22Rv1 (cell line): ENCODE data around the gene BRD7.

Experiments
- H3K27ac ChIP-seq: fragments of 450-650 bp; 2 replicates; pipeline ENCODE4 v1.5.1; 2017
- ZFX ChIP-seq: fragments of 450-650 bp; IDR thresholded peaks from 2 replicates; pipeline ENCODE4 v1.6.1; 2017; ENCODE audit warnings: antibody characterized with exemption, borderline replicate concordance
- TF ChIP-seq, protein P1 (sequence below): fragments of 450-650 bp; IDR thresholded peaks from 2 replicates; pipeline ENCODE4 v1.5.1; 2017; ENCODE audit warnings: mild to moderate bottlenecking

The BRD7 gene

DNA sequence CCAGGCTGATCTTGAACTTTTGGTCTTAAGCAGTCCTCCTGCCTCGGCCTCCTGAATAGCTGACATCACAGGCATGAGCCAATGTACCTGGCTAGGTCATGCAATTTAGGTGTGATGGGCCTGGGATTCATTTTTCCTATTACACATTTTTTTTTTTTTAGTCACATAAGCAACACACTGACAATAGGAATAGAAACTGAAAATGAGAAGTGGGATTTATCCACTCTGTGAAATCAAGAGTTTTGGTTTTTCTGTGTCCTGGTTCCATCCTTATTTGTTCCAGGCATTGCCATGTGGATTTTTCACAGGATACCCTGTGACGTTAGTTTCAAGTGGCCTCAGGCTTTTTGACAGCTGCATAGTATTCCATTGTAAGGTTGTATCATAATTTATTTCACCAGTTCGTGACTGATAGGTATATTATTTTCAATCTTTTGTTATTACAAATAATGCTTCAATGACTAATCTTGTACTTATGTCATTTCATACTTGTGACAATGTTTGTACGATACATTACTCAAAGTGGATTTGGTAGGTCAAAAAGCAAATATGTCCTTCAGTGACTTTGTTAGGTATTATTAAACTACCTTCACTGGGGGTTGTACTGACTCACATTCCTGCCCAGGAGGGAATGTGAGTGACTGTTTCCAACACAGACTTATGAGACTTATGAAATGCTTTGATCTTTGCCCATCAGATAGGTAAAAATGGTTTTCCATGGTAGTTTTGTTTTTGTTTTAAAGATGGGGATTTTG lies 91.8 kb downstream of the BRD7 start:
- TF ChIP-seq, protein P1, sequence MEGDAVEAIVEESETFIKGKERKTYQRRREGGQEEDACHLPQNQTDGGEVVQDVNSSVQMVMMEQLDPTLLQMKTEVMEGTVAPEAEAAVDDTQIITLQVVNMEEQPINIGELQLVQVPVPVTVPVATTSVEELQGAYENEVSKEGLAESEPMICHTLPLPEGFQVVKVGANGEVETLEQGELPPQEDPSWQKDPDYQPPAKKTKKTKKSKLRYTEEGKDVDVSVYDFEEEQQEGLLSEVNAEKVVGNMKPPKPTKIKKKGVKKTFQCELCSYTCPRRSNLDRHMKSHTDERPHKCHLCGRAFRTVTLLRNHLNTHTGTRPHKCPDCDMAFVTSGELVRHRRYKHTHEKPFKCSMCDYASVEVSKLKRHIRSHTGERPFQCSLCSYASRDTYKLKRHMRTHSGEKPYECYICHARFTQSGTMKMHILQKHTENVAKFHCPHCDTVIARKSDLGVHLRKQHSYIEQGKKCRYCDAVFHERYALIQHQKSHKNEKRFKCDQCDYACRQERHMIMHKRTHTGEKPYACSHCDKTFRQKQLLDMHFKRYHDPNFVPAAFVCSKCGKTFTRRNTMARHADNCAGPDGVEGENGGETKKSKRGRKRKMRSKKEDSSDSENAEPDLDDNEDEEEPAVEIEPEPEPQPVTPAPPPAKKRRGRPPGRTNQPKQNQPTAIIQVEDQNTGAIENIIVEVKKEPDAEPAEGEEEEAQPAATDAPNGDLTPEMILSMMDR, result no peak
- TF ChIP-seq ZFX, result no peak
- H3K27ac ChIP-seq, result no peak overlapping the region

DNA sequence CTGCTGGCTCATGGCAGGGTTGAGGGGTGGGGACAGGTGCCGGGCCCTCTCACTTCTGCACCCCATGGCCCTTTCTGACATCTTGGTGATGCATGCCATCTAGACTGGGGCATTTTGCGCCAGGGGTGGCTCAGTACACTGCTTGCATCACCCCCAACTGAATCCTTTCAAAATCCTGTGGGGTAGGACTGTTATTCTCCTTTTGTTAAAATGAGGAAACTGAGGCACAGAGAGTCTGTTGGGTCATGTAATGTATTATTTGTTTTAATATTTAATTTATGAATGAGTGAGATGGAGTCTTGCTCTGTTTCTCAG lies 92.5 kb downstream of the BRD7 start:
- TF ChIP-seq, protein P1, result no peak
- no peak for TF ChIP-seq ZFX
- H3K27ac ChIP-seq, result no peak overlapping the region

DNA sequence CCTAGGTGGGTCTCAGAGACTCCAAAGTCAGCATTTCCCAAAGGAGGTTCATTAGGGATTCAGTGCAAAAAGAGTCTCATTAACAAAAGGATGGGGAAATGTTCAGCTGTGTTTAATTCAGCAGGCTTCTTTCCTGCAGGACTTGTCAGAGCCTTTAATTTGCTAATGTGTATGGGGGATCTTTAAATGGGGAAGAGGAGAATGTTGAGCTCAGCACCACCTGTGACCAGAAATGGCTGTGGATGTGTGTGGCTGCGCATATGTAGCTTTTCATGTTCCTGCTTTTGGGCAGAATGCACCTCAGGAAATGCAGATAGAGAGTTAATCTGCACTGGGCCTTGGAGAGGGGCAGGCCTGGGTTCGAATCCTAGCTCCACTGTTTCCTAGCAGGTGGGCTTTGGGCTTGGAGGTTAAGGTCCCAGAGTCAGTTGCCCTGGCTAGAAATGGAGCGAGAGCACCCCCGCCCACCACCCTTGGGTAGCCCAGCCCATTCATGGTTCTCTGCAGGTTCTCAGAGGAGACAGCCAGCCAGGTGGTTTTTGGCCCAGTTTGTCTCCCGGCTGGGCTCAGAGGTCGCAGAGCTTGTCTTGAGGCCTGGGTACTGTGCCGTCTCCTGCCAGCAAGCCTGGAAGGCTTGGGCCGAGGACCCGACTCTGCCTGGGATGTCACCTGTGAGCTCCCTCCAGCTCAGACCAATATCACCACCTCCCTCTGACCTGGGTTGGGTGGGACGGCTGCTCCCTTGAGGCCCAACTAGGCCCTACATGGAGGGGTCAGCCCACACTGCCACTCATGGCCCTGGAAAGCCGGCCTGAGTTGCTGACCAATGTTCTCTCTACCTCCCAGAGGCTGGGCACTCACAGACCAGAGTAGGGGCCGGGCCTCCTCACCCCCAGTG lies 93.1 kb downstream of the BRD7 start:
- TF ChIP-seq ZFX, result no peak
- TF ChIP-seq, protein P1, result no peak
- no peak overlapping the region for H3K27ac ChIP-seq

DNA sequence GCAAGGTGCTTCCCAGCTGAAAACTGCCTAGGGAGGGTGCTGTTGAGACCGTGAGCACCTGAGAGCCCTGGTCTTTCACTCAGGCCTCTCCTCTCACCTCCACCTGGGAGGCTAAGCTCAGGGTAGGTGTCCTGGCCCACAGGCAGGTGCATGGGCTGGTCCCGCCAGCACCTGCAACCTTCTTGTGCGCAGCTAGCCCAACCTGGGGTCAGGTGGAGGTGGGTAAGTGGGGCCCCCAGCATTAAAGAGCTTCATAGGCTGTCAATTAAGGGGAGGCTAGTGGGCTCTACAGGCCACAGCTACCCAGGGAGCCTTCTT lies 93.7 kb downstream of the BRD7 start:
- no peak for TF ChIP-seq ZFX
- TF ChIP-seq, protein P1, result no peak
- H3K27ac ChIP-seq, result no peak overlapping the region

DNA sequence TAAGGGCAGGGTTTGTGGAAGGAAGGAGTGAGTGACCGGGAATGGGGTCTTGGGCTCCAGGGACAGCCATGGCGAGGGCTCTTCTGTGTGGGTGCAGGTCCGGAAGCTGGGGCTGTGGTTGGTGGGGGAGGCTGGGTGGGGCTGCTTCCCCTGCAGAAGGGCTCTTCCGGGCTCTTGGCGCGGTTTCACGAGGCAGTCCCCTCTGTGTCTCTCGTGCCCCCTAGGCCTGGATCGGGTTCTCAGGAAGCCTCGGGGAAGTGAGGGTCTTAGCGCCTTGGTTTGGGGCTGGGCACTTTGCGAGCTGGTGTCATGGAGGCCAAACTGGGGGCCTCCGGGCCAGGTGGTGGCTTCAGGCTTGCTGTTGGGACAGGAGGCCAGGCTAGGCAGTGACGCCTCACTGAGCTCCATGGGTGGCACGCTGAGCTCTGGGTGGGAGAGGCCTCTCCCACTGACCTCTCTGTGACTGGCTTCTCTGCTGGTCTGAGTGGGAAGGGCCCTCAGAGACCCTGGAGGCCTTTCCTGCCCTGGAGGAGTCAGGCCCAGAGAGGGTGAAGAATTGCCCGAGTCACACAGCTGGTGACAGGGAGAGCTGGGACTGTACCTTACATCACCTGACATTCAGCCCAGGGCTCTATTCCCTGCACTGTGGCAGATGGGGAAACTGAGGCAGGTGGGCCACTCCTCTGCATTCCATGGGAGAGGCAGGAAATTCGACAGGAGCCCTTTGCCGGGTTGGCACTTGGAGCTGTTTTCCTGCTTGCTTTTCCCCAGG lies 94.3 kb downstream of the BRD7 start:
- TF ChIP-seq, protein P1, result no peak
- TF ChIP-seq ZFX, result no peak
- no peak overlapping the region for H3K27ac ChIP-seq

DNA sequence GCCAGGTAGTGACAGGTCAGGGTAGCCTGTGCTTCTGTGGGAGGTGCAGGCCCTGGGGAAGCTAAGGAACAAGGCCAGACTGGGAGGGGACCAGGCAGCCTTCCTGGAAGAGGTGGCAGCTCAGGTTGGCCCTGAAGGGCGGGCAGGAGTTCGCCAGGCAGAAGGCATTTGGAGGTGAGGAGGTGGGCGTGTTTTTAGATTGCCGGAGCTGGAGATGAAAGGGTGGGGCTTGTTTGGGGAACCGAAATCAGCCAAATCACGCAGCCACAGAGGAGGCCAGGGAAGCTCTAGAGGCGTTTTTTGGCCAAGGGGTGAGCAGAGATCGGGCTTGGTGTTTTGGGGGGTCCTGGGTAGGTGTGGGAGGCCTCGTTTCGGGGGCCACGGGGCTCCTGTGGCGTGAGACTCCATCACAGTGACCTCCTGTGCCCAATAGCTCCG lies 94.9 kb downstream of the BRD7 start:
- TF ChIP-seq ZFX, result no peak
- TF ChIP-seq, protein P1, result no peak
- H3K27ac ChIP-seq, result no peak overlapping the region

DNA sequence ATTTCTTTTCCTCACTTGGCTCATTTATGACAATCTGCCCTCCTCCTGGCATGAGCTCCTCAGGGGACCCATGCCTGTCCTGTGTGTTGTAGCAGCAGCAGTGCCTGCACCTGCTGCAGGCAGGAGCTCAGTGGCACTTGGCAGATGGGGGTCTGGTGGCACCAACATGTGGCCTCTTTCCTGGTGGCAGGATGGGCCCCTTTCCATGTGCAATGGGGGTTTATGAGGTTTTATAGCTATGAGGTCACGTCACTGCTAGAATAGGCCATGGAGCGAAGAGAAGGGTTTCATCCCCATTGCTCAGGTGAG lies 95.5 kb downstream of the BRD7 start:
- TF ChIP-seq ZFX, result no peak
- TF ChIP-seq, protein P1, result no peak
- H3K27ac ChIP-seq, result no peak overlapping the region
